NCI-H1694 treated with DMSO at 0.1 percent for 48 hours (cell line): ENCODE results near the gene ACSM3.
A peak's percentile ranks its signal among the peaks of the same experiment; 100 is the strongest.

Experiments
- DNase-seq: peaks from one replicate; lab custom pipeline; 2025; lab: John Stamatoyannopoulos, UW

Gene ACSM3

GRCh38 chr16:20806168-20807050, 42.6 kb downstream of the ACSM3 start, which contains the start of the genes ERI2 and REXO5:
Gene ERI2 (minus strand): TSS chr16:20806472. CDS start chr16:20806430, 42 bp downstream.
Gene REXO5 (plus strand): TSS chr16:20806527. CDS start chr16:20806954, 427 bp downstream.
- DNase-seq, result peak; percentile 86

GRCh38 chr16:20807862-20808261, 44.0 kb downstream of the ACSM3 start:
- no peak for DNase-seq

- no peak for DNase-seq
Observed at GRCh38 chr16:20811889-20812439, 48.1 kb downstream of the ACSM3 start.

- DNase-seq, result no peak
Observed at GRCh38 chr16:20812510-20812909, 48.7 kb downstream of the ACSM3 start.

GRCh38 chr16:20814784-20815183, 51.0 kb downstream of the ACSM3 start:
- DNase-seq, result peak; percentile 73

GRCh38 chr16:20818929-20819585, 55.2 kb downstream of the ACSM3 start:
- DNase-seq, result no peak

GRCh38 chr16:20821682-20822081, 57.9 kb downstream of the ACSM3 start:
- DNase-seq, result no peak

GRCh38 chr16:20822521-20823325, 58.9 kb downstream of the ACSM3 start:
- DNase-seq, result no peak

- DNase-seq, result no peak
Observed at GRCh38 chr16:20826039-20826566, 62.3 kb downstream of the ACSM3 start.

- no peak for DNase-seq
Observed at GRCh38 chr16:20829536-20829935, 65.7 kb downstream of the ACSM3 start.

- no peak for DNase-seq
Observed at GRCh38 chr16:20830372-20830771, 66.6 kb downstream of the ACSM3 start.

- no peak for DNase-seq
Observed at GRCh38 chr16:20833086-20833485, 69.3 kb downstream of the ACSM3 start.

GRCh38 chr16:20838240-20838639, 74.4 kb downstream of the ACSM3 start:
- DNase-seq, result no peak

- DNase-seq, result no peak
Observed at GRCh38 chr16:20839504-20839903, 75.7 kb downstream of the ACSM3 start.

GRCh38 chr16:20844054-20844453, 80.2 kb downstream of the ACSM3 start:
- no peak for DNase-seq

- DNase-seq, result no peak
Observed at GRCh38 chr16:20844588-20844987, 80.8 kb downstream of the ACSM3 start.

GRCh38 chr16:20846030-20846429, 82.2 kb downstream of the ACSM3 start:
- no peak for DNase-seq

GRCh38 chr16:20846551-20846950, 82.7 kb downstream of the ACSM3 start:
- no peak for DNase-seq
